LNCaP clone FGC (cell line): ENCODE data around the gene IL1RAPL1.

Experiments used
- DNase-seq: peaks from one replicate; pipeline ENCODE4 v3.0.0-alpha.2; 2011; ENCODE audit warnings: low read depth
- H3K4me3 ChIP-seq: 2 replicates; pipeline ENCODE4 v1.5.1; 2011; ENCODE audit warnings: mild to moderate bottlenecking, low read depth, low read length, control low read depth
- CTCF ChIP-seq: IDR thresholded peaks from 2 replicates; pipeline ENCODE4 v1.5.1; 2012; ENCODE audit warnings: mild to moderate bottlenecking; ENCODE audit not compliant: control insufficient read depth, insufficient read depth; ENCODE audit errors: extremely low read depth

IL1RAPL1 gene

DNA sequence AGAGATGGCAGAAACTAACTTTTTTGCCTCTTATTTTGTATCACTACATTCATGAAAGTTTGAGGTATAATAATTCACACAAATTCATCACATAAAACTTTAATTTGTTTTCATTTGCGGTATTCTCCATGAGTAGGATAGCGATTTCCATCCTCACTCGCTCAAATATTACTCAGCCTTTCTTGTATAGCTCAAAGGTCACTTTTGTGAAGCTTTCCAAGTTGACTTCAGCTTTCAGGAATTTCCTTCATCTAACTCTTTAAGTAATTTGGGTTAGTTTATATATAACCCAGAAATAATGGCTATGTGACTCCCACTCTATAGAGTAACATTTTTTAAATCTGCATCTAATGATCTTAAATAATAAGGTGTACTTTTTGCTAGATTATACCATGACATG is 314.4 kb downstream of the IL1RAPL1 start:
- no peak for DNase-seq
- no peak for TF ChIP-seq CTCF
- H3K4me3 ChIP-seq = no peak overlapping the region

DNA sequence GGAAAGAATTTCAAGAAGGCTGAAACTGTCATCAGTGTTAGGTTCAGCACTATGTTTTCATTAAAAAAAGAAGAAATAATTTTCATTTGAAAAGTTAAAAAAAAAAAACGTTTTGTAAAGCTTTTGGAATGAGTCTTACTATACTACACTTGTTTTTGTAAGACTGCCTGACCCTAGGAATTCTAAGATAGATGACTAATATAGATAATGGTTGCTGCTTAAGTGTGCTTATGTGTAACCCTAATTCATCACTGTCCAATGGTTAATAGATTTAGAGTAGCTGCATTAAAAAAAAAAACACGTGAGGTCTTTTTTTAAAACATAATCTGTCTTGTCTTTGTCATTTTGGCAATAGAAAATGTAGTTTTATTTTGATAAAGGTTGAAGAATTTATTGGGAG is 323.2 kb downstream of the IL1RAPL1 start:
- no peak for DNase-seq
- no peak for TF ChIP-seq CTCF
- no peak overlapping the region for H3K4me3 ChIP-seq

DNA sequence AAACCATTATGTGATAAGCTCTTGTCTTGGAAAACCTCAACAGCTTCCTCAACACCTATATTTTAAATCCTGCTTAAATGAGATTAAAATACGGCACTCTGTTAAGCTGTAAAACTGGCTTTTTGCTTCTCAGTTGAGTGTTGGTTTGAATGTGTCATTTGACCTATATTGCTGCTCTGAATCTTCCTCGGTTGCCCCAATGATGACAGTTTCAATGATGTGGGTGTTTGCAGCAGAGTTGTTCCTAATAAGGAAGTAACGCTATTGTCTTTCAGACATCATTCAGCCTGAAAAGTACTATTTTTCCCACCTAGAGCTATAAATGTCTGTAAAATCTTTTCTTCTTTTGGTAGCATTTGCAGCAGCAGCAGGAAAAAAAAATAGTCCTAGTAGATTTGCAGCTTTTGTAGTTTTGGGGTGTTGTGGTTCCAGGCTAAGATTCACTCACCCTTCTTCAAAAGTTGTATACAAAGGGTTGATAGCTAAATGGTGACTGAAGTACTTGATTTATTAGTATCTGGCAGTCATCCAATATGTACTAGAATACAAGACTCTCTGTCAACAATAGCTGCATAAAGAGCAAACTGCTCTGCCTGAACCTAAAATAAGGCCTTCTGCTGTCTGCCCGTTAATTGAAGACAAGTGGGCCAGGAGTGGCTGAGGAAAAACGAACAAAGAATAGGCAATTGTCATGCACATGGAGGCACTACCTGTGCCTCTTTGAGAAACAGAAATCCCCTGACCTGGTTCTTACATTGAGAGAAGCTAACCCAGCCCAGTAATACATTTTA is 333.1 kb downstream of the IL1RAPL1 start:
- DNase-seq = peak; percentile 41
- TF ChIP-seq CTCF = no peak
- H3K4me3 ChIP-seq = no peak overlapping the region

GRCh38 chrX:28922106-28922505 is 334.9 kb downstream of the IL1RAPL1 start:
- TF ChIP-seq CTCF = no peak
- no peak for DNase-seq
- no peak overlapping the region for H3K4me3 ChIP-seq

DNA sequence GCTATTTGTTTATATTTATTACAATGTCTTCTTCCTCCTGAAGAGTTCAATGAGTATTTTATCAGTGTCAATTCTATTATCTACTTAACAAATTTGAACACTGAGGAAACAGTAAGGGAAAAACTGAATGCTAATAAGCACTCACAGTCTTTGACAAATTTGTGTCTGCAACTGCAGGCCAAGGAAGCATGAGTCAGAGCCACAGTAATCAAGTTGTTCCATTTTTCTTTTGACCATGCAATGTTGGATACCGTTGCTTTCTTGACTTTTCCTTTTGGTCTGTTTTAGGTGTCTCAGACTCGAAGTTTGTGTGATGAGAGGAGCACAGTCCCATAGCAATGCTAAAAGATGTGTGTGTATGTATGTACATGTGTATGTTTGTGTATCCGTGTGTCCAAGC is 359.6 kb downstream of the IL1RAPL1 start:
- DNase-seq = no peak
- no peak overlapping the region for H3K4me3 ChIP-seq
- no peak for TF ChIP-seq CTCF

DNA sequence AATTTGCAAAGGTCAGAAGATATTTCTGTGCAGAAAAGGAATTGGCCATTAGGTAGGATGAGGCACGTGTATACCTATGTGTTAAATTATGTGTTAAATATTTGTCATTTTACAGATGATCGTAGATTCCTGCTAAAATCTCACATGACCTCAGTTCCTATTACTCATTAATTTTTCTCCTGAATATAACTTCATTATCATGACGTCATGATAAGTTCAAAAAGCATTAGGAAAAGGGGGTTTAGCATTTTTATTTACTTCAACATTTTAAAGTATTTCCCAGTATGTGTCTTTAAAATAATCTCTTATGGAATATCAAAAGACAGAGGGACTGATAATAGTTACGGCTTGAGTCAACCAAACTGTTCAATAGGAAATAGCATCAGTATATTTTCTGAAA is 372.8 kb downstream of the IL1RAPL1 start:
- H3K4me3 ChIP-seq = no peak overlapping the region
- DNase-seq = no peak
- TF ChIP-seq CTCF = no peak

- H3K4me3 ChIP-seq = no peak overlapping the region
- no peak for TF ChIP-seq CTCF
- no peak for DNase-seq
Observed at GRCh38 chrX:28966331-28966730, 379.1 kb downstream of the IL1RAPL1 start.
